Subcutaneous abdominal adipose tissue (tissue), 5 donors: Measurements from ENCODE around the gene CCL21.

Experiments used
- H3K27ac ChIP-seq: one replicate; pipeline ENCODE4 v1.7.0; 2013; ENCODE audit warnings: low read depth, mild to moderate bottlenecking, inconsistent platforms, low read length, moderate library complexity
- H3K27me3 ChIP-seq, 5 donors: one replicate each; pipeline ENCODE4 v1.7.0; 2013; ENCODE audit warnings: low read length in 5 of 5, inconsistent platforms in 1 of 5; ENCODE audit not compliant: control insufficient read depth in 5 of 5, insufficient read depth in 4 of 5
- H3K36me3 ChIP-seq, 5 donors: one replicate each; pipeline ENCODE4 v1.7.0; 2013; ENCODE audit warnings: low read length in 5 of 5; ENCODE audit not compliant: control insufficient read depth in 5 of 5, insufficient read depth in 5 of 5
- H3K4me1 ChIP-seq, 5 donors: one replicate each; pipeline ENCODE4 v1.7.0; 2013; ENCODE audit warnings: low read length in 5 of 5, mild to moderate bottlenecking in 3 of 5, moderate library complexity in 1 of 5; ENCODE audit not compliant: control insufficient read depth in 5 of 5, insufficient read depth in 5 of 5
- H3K4me3 ChIP-seq, 5 donors: one replicate each; pipeline ENCODE4 v1.7.0; 2013; ENCODE audit warnings: low read length in 5 of 5, low read depth in 1 of 5
- H3K9ac ChIP-seq, 5 donors: one replicate each; pipeline ENCODE4 v1.7.0; 2013; ENCODE audit warnings: low read length in 5 of 5, mild to moderate bottlenecking in 4 of 5, moderate library complexity in 3 of 5
- H3K9me3 ChIP-seq, 5 donors: one replicate each; pipeline ENCODE4 v1.7.0; 2013; ENCODE audit warnings: low read length in 5 of 5; ENCODE audit not compliant: control insufficient read depth in 5 of 5
- donor health status: healthy.
- donor health status: healthy.
- donor health status: healthy.
- donor health status: healthy.
- donor health status: healthy.

CCL21 gene

DNA sequence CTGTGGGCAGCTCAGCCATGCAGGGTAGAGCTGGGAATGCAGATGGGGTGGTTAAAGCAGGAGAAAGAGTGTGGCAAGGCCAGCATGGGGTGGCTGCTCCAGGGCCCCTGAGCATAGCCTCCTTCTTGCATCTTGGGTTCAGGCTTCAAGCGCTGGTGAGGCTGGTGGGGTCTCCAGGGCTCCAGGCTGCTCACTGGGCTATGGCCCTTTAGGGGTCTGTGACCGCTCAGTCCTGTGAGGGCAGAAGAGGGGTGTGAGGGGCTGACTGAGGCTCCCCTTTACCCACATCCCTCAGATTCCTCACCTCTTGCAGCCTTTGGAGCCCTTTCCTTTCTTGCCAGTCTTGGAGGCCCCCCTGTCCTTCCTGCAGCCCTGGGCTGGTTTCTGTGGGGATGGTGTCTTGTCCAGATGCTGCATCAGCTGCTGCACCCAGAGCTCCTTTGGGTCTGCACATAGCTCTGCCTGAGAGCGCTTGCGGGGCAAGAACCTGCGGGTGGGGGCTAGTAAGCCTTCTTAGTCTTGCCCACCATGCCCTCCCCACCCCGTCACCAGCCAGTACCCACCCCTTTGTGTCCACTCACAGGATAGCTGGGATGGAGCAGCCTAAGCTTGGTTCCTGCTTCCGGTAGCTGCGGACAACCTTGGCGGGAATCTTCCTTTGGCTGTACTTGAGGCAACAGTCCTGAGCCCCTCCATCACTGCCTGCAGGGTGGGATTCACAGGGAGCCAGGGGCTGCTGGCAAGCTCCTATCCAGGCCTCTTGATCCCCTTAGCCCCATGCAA is 549 bp downstream of the CCL21 start:
- Histone ChIP-seq H3K4me1 (peaks cover 0 to 10% (median 8%) of the 10 kb centered on the region in 5 donors), H3K9me3 (no peaks in the 10 kb centered on the region), H3K36me3 (no peaks in the 10 kb centered on the region), H3K4me3 (no peak overlapping the region), H3K27ac (no peak overlapping the region), H3K27me3 (no peaks in the 10 kb centered on the region), H3K9ac (no peak overlapping the region)

DNA sequence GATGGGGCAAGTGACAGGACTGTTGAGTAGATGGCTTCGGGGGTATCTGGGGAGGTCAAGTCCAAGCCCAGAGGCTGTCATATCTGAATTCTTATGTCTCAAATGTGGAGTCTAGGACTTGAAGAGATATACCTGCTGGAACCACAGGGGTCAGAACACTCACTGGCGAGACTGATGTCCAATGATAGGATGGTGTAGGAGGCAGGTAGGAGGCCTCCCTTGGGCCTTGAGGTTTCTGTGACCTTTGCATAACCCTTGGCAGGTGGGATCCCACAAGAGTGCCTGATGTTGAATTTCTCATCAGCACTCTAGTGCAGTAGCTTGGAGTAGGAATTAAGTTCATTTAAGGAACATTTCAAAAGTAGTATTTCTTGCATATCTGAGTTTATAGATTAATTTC is 2.8 kb downstream of the CCL21 start:
- Histone ChIP-seq H3K9me3 (no peaks in the 10 kb centered on the region), H3K9ac (no peak overlapping the region), H3K27me3 (no peaks in the 10 kb centered on the region), H3K4me3 (no peak overlapping the region), H3K36me3 (no peaks in the 10 kb centered on the region), H3K4me1 (peaks cover 0 to 10% (median 8%) of the 10 kb centered on the region in 5 donors), H3K27ac (no peak overlapping the region)

DNA sequence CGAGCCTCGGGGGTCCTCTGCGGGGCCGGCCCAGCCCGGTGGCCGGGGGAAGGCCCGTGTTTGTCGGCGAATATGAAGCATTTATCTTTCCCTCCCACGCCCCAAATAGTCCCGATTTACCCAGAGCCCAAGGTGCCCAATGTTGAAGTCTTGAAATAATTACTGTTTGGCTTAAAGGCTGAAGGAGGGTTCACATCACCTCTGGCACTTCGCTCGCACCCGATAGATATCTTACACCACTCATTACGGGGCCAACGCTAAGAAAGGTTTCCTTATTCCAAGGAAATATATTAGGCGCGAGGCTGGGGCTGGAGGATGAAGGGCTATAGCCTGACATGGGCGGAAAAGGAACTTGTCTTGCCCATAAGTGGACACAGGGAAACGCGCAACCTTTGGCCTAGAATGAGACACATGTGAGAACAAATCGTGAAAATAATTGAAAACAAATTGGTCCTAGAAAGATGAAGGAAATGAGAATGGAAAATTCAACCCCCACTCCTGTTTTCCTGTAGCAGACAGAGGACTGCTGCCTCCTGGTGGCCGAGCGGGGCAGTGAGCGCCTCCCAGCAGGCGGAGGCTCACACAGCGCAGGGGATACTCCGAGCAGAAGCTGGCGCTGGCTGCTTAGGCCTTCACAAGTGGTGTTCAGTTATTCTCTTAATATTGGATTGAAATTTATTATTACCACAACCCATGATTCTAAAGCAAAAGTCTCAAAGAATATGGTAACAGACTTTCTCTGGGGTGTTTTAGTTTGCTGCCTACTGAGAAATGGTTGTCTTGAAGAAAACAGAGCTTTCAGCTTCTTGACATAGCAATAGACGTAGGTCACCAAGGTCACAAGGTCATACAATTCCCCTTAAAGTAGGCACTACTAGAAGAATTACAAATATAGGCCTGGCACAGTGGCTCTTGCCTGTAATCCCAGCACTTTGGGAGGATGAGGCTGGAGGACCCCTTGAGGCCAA is 7.9 kb downstream of the CCL21 start:
- Histone ChIP-seq H3K36me3 (no peaks in the 10 kb centered on the region), H3K27ac (peak overlapping the region; percentile 59), H3K4me1 (peaks cover 2 to 12% (median 11%) of the 10 kb centered on the region in 5 donors), H3K9me3 (no peaks in the 10 kb centered on the region), H3K4me3 (peak overlapping the region; percentile 67 to 92 (median 74)), H3K9ac (peak overlapping the region in 4 of 5 donors; percentile 64 to 86 (median 80)), H3K27me3 (no peaks in the 10 kb centered on the region)

DNA sequence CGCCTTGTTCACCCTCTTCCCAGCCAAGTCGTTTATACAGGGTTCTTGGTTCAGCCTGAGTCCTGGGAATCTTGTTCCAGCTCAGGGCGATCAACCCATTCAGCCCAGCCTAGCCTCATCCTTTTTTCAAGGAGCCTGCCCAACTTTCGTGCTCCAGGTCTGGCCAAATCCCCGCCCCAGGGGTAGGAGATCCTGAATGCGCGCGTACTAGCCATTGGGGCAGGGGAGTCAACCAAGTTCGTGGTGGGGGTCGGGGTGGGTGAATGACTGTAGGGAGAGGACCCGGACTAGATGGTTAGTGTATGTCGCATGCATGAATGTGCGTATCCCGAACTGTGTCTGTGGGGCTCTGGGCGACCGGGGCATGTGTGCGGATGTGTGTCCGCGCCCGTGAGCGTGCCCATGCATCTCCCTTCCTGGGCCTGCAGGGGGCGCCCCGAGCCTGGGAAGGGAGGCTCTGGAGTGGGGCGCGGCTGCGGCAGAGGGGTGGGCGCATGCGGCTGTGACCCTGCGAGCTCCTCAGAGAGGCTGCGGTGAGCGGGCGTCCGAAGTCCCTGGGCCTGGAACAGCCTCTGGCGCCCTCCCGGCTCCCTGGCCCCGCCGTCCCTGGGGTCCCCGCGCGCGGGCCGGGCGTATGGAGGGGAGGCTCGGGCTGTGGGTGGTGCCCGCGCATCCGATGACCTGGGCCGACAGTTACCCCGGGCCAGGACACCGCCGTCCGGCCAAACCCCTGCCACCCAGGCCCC is 8.7 kb downstream of the CCL21 start:
- Histone ChIP-seq H3K4me1 (peaks cover 2 to 12% (median 11%) of the 10 kb centered on the region in 5 donors), H3K9ac (peak overlapping the region in 4 of 5 donors; percentile 64 to 86 (median 80)), H3K36me3 (no peaks in the 10 kb centered on the region), H3K4me3 (peak overlapping the region in 4 of 5 donors; percentile 67 to 76 (median 72)), H3K27me3 (no peaks in the 10 kb centered on the region), H3K27ac (peak overlapping the region; percentile 59), H3K9me3 (no peaks in the 10 kb centered on the region)

DNA sequence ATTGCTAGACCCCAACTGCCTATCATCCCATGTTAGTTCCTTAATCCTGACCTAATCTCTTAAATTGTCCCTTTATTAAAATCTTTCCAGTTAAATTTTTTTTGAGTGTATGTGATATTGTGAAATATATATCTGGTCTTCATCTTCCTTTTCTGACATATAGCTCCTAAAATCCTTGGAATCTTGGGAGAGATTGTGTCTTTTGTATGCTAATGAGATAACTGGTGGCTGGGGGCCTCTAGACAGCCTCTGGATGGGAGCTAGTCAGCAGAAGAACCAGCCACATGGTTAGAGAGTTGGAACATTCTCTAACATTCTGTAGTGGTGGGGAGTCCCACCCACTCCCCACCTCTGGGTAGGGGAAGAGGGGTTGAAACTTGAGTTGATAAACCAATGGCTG is 15.1 kb downstream of the CCL21 start:
- H3K36me3 ChIP-seq = no peaks in the 10 kb centered on the region
- no peak overlapping the region for H3K4me3 ChIP-seq
- no peak overlapping the region for H3K27ac ChIP-seq
- H3K9ac ChIP-seq = no peak overlapping the region
- peaks cover 0 to 13% (median 11%) of the 10 kb centered on the region in 5 donors for H3K4me1 ChIP-seq
- H3K27me3 ChIP-seq = no peaks in the 10 kb centered on the region
- H3K9me3 ChIP-seq = no peaks in the 10 kb centered on the region

DNA sequence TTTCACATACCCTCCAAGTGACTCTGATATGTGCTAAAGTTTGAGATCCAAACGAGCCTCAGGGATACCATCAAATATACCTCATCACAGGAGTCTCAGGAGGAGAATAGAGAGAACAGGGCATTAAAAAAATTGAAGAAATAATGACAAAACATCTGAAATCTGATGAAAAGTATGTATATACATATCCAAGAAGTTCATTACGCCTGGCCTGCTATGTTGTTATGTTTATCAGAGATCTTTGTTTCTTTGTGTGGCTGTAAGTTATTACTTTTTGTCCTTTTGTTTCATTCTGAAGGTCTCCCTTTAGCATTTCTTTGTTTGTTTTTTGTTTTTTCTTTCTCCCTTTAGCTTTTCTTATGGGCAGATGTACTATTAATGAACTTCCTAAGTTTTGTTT is 16.4 kb downstream of the CCL21 start:
- no peaks in the 10 kb centered on the region for H3K27me3 ChIP-seq
- H3K9ac ChIP-seq = no peak overlapping the region
- H3K4me1 ChIP-seq = peaks cover 0 to 13% (median 11%) of the 10 kb centered on the region in 5 donors
- H3K4me3 ChIP-seq = no peak overlapping the region
- no peaks in the 10 kb centered on the region for H3K9me3 ChIP-seq
- no peaks in the 10 kb centered on the region for H3K36me3 ChIP-seq
- no peak overlapping the region for H3K27ac ChIP-seq

DNA sequence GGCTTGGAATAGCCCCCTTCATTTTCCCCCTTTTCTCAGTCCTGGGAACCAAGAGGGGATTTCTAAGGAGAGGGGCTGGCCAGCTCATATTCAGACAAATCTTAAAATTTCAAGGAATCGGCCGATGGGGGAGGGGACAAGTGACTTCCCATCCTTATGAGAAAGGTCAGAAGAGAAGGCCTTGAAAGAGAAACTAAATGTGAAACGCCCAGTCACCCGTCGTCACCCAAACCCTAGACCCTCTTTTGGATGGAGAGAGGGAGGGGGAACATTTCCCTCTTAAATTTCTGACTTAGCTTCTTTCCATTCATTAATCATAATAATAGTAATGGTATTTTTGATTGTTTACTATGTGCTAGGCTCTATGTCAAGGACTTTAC is 18.0 kb downstream of the CCL21 start:
- Histone ChIP-seq H3K27me3 (no peaks in the 10 kb centered on the region), H3K4me3 (no peak overlapping the region), H3K36me3 (no peaks in the 10 kb centered on the region), H3K27ac (no peak overlapping the region), H3K9me3 (no peaks in the 10 kb centered on the region), H3K9ac (no peak overlapping the region), H3K4me1 (peaks cover 0 to 21% (median 16%) of the 10 kb centered on the region in 5 donors)

DNA sequence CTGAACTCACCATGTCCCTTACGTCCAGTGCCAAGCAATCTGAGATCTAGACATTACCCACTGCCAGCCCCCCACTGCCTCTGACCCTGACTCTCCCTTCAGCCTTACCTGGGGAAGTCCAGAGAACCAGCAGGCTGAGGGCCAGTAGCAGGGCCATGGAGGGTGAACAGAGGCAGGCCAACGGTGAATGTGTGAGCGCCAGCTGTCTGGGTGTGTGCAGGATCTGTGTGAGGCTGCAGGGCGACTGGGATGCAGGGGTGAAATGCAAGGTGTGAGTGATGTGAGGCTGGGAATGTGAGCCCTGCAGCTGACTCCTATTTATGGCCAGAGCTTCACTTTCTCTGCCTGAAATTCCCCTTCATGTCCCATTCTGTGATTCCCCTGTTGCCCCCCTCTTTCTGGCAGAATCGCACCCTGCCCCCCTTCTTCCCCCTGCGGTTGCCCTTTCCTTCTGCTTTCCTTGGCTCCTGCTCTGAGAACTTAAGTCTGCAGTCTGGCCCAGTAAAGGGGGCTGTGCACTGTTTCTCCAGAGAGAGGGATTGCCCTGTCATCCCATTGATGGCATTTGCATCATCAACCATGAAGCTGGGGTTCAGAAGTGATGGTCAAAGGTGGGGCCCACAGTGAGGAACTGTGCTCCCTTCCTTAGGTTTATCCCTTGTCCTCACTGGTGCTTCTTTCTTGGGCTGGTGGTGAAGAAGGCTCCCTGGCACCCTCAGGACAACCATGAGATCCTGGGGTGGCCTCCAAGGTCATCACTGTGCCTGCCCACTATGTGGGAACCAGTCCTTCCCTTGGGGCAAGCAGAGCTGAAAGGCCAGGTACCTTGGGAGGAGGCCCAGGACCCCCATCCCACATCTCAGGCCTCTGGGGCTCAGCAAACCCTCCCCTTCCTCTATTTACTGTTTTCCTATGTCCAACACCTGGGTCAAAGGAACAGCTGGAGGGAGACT is 18.7 kb downstream of the CCL21 start, which contains the start of gene CCL19:
TSS of gene CCL19 (minus strand) at position 294 of the 953 bp plus-strand sequence. CDS start at position 157, 137 bp downstream.
- Histone ChIP-seq H3K36me3 (no peaks in the 10 kb centered on the region), H3K9ac (no peak within 1 kb of the TSS), H3K27me3 (no peaks in the 10 kb centered on the region), H3K4me3 (no peak within 1 kb of the TSS), H3K9me3 (no peaks in the 10 kb centered on the region), H3K4me1 (peaks cover 2 to 27% (median 20%) of the 10 kb centered on the region in 5 donors), H3K27ac (no peak within 1 kb of the TSS)

DNA sequence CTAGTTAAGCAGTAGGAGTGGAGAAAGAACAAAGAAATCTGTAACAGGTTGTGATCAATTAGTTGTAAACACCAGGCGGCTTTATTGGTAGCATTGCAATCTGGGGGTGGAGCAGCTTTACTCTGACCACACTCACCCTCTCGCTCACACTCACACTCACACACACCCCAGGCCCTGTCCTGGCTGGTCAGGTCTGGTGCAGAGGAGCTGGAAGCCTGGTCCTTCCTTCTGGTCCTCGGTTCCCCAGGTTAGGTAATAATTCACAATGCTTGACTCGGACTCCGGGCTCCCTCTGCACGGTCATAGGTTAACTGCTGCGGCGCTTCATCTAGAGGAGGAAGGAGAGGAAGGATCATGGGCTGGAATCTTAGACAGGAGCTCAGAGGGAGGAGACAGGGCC is 20.4 kb downstream of the CCL21 start:
- Histone ChIP-seq H3K36me3 (no peaks in the 10 kb centered on the region), H3K27ac (no peak overlapping the region), H3K4me1 (peaks cover 2 to 39% (median 32%) of the 10 kb centered on the region in 5 donors), H3K4me3 (no peak overlapping the region), H3K9me3 (no peaks in the 10 kb centered on the region), H3K27me3 (no peaks in the 10 kb centered on the region), H3K9ac (no peak overlapping the region)
